Keratinocyte (primary cell): ENCODE measurements around the gene MTRF1. TPM values are rescaled to one million over a fixed set of nuclear protein-coding genes. Genes with fewer than 3 reads are reported as not detected.

Experiments used
- DNase-seq: peaks from one replicate; pipeline ENCODE4 v3.0.0-alpha.2; 2011; ENCODE audit warnings: low read depth, missing footprints, low spot score
- FAIRE-seq: peaks from 2 replicates; lab custom pipeline; 2011; peaks lifted over from hg19 to GRCh38; lab: Jason Lieb, UNC
- H2AFZ ChIP-seq: 2 replicates; pipeline ENCODE4 v1.6.0; 2012; ENCODE audit warnings: low read length, control low read depth, inconsistent platforms; ENCODE audit not compliant: control insufficient read depth
- H3K27ac ChIP-seq: 2 replicates; pipeline ENCODE4 v1.5.1; 2011; ENCODE audit warnings: low read length; ENCODE audit not compliant: control insufficient read depth, insufficient read depth
- H3K27me3 ChIP-seq: 3 replicates; pipeline ENCODE4 v1.6.0; 2011; ENCODE audit warnings: low read length; ENCODE audit not compliant: control insufficient read depth, insufficient read depth; ENCODE audit errors: extremely low read depth
- H3K36me3 ChIP-seq, 2 experiments: 2 replicates in 1 of 2; 3 replicates in 1 of 2; pipeline ENCODE4 v1.5.1; 2011; ENCODE audit warnings: low read length in 2 of 2, mild to moderate bottlenecking in 1 of 2; ENCODE audit not compliant: control insufficient read depth in 2 of 2, insufficient read depth in 2 of 2; ENCODE audit errors: extremely low read depth in 1 of 2
- H3K4me1 ChIP-seq: 3 replicates; pipeline ENCODE4 v1.5.1; 2011; ENCODE audit warnings: low read length; ENCODE audit not compliant: control insufficient read depth, insufficient read depth; ENCODE audit errors: extremely low read depth
- H3K4me2 ChIP-seq: 3 replicates; pipeline ENCODE4 v1.6.0; 2011; ENCODE audit warnings: low read depth, low read length; ENCODE audit not compliant: control insufficient read depth, insufficient read depth; ENCODE audit errors: extremely low read depth
- H3K4me3 ChIP-seq, 3 experiments: fragments of 200-600 bp in 1 of 3; sonication (generic) in 1 of 3; 2 replicates in 2 of 3; 3 replicates in 1 of 3; pipeline ENCODE4 v1.5.1; 2011 to 2016; ENCODE audit warnings: low read length in 3 of 3, mild to moderate bottlenecking in 3 of 3, control low read depth in 2 of 3, inconsistent platforms in 1 of 3, low read depth in 1 of 3, mixed read lengths in 1 of 3, mixed run types in 1 of 3, moderate library complexity in 1 of 3; ENCODE audit not compliant: control insufficient read depth in 2 of 3, insufficient read depth in 2 of 3; ENCODE audit errors: extremely low read depth in 1 of 3
- H3K79me2 ChIP-seq: 2 replicates; pipeline ENCODE4 v1.6.0; 2012; ENCODE audit warnings: low read length; ENCODE audit not compliant: control insufficient read depth, insufficient read depth
- H3K9ac ChIP-seq: 3 replicates; pipeline ENCODE4 v1.6.0; 2011; ENCODE audit warnings: low read length; ENCODE audit not compliant: control insufficient read depth, insufficient read depth; ENCODE audit errors: extremely low read depth
- H3K9me1 ChIP-seq: 3 replicates; pipeline ENCODE4 v1.6.0; 2011; ENCODE audit warnings: low read length; ENCODE audit not compliant: control insufficient read depth, insufficient read depth; ENCODE audit errors: extremely low read depth
- H3K9me3 ChIP-seq: 2 replicates; pipeline ENCODE4 v1.5.1; 2012; ENCODE audit warnings: low read depth, low read length; ENCODE audit not compliant: control insufficient read depth
- H4K20me1 ChIP-seq: 3 replicates; pipeline ENCODE4 v1.6.0; 2011; ENCODE audit warnings: low read length; ENCODE audit not compliant: control insufficient read depth, insufficient read depth; ENCODE audit errors: extremely low read depth
- CTCF ChIP-seq, 3 experiments: IDR thresholded peaks in 1 of 3; conservative IDR thresholded peaks in 1 of 3; optimal IDR thresholded peaks in 1 of 3; 2 replicates in 2 of 3; 3 replicates in 1 of 3; pipeline versions ENCODE3 to v1.5.1; 2011; ENCODE audit warnings: low read length in 3 of 3, mild to moderate bottlenecking in 3 of 3, moderate library complexity in 2 of 3, control low read depth in 1 of 3, inconsistent platforms in 1 of 3; ENCODE audit not compliant: insufficient read depth in 2 of 3; ENCODE audit errors: extremely low read depth in 1 of 3
- EZH2 ChIP-seq: IDR thresholded peaks from one replicate; pipeline ENCODE4 v1.6.1; 2012; ENCODE audit warnings: inconsistent platforms, mild to moderate bottlenecking, low read length, moderate library complexity
- dilution Hi-C: fragments of 300-500 bp; cut with MboI; formaldehyde crosslinking; loops from one replicate; pipeline ENCODE4 v1.7.0; 2020; ENCODE audit warnings: low sequenced_read_pairs; ENCODE audit not compliant: extremely low pct_ligation_motif_present
- polyA plus RNA-seq, 5 experiments: library from polyadenylated mRNA; depleted of rRNA in 3 of 5; stranded (reverse) in 3 of 5; stranded (forward) in 1 of 5; unstranded in 1 of 5; fragments of >200 nt; gene quantifications; 1 replicate in 1 of 5; 2 replicates in 3 of 5; 3 replicates in 1 of 5; pipeline versions ENCODE4 v1.2.1 to v1.2.3, GENCODE V29; 2011 to 2012; ENCODE audit warnings: missing spikeins in 2 of 5, low read depth in 1 of 5, low replicate concordance in 1 of 5

Gene MTRF1
- polyA plus RNA-seq, 1 donor (not counting 4 experiments of a cell fraction or from before 2014, with no cell fraction given), result 16.9 TPM

- peaks cover 7 to 9% of the 10 kb centered on the region in 2 experiments for H3K36me3 ChIP-seq
- no peak overlapping the region for H3K9ac ChIP-seq
- no peak for DNase-seq
- dilution Hi-C loops, result no loop called here
- no peak for FAIRE-seq
- H3K4me3 ChIP-seq, result no peak overlapping the region
- no peak overlapping the region for H3K27ac ChIP-seq
- no peaks in the 10 kb centered on the region for H4K20me1 ChIP-seq
- no peaks in the 10 kb centered on the region for H3K9me1 ChIP-seq
- H3K4me1 ChIP-seq, result no peaks in the 10 kb centered on the region
- H3K27me3 ChIP-seq, result no peaks in the 10 kb centered on the region
- H3K4me2 ChIP-seq, result no peak overlapping the region
- no peaks in the 10 kb centered on the region for H3K79me2 ChIP-seq
- H3K9me3 ChIP-seq, result no peaks in the 10 kb centered on the region
- no peak overlapping the region for H2AFZ ChIP-seq
- TF ChIP-seq CTCF (optimal IDR thresholded peaks at IDR 0.05 in 1 of 3, IDR thresholded peaks at IDR 0.05 in 1 of 3, conservative IDR thresholded peaks at IDR 0.05 in 1 of 3; ENCODE audit: extremely low read depth in 1 of 3, insufficient read depth in 2 of 3, low read length in 3 of 3) (no peak), EZH2 (no peak)
These were observed 12.4 kb downstream of the MTRF1 start for GRCh38 chr13:41250993-41251392.

- Histone ChIP-seq H3K4me2 (no peak overlapping the region), H4K20me1 (no peaks in the 10 kb centered on the region), H3K36me3 (peaks cover 3 to 6% of the 10 kb centered on the region in 2 experiments), H3K27ac (no peak overlapping the region), H3K27me3 (no peaks in the 10 kb centered on the region), H3K4me1 (no peaks in the 10 kb centered on the region), H3K9ac (no peak overlapping the region), H2AFZ (no peak overlapping the region), H3K9me3 (no peaks in the 10 kb centered on the region), H3K79me2 (no peaks in the 10 kb centered on the region), H3K4me3 (no peak overlapping the region), H3K9me1 (no peaks in the 10 kb centered on the region)
- dilution Hi-C loops, result no loop called here
- no peak for TF ChIP-seq CTCF (optimal IDR thresholded peaks at IDR 0.05 in 1 of 3, IDR thresholded peaks at IDR 0.05 in 1 of 3, conservative IDR thresholded peaks at IDR 0.05 in 1 of 3; ENCODE audit: extremely low read depth in 1 of 3, insufficient read depth in 2 of 3, low read length in 3 of 3)
- no peak for TF ChIP-seq EZH2
- DNase-seq (no peak), FAIRE-seq (no peak)
These were observed 16.3 kb downstream of the MTRF1 start for GRCh38 chr13:41246969-41247680.
